ENCODE data around the gene HSPB7.

DNA sequence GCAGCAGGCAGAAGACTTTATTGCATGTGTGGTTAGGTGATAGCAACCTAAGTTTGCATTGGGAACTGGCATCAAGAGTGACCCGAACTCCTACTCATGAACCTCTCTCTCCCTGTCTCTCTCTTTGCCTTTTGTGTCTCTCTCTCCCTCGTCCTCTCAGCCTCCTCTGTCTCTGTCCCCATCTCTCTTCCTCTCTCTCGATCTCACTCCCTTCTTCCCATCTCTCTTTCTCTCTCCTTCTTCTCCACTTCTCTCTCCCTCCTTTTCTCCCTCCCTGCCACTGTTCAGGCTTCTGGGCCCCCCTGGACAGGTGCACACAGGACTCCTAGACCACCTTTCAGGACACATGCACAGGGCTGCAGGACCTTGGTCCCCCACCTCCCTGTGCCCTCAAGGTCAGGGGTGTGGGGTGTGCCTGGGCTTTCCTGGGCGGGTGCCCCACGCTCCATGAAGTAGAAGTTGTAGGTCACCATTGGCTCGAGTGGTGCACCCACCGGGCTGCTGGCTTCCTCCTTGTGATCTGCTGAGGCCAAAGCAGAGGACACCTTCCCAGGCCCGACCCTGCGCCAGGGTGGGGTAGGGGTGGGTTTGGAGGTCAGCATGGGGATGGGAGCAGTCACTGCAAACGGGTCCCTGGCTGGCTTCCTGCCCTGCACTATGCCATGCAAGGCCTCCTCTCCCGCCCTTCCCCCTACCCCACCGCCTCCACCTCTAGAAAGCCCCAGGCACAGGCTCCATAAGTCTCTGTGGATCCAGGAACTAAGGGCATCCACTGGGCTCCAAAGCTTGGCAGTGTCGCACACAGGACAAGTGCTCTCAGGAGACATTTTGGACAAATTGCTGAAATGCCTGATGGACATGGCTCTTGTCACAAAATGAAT is 28.7 kb downstream of the HSPB7 start:
- no peak for TF ChIP-seq BCL11A (IDR thresholded peaks at IDR 0.05; ENCODE audit: low read depth in 2 of 2, low read length in 2 of 2)
- no peak for TF ChIP-seq POLR2AphosphoS5 (IDR thresholded peaks at IDR 0.05; ENCODE audit: low read depth, low read length)
- no peak for TF ChIP-seq SUZ12 (IDR thresholded peaks at IDR 0.05; ENCODE audit: low read length)
- TF ChIP-seq, protein P1, sequence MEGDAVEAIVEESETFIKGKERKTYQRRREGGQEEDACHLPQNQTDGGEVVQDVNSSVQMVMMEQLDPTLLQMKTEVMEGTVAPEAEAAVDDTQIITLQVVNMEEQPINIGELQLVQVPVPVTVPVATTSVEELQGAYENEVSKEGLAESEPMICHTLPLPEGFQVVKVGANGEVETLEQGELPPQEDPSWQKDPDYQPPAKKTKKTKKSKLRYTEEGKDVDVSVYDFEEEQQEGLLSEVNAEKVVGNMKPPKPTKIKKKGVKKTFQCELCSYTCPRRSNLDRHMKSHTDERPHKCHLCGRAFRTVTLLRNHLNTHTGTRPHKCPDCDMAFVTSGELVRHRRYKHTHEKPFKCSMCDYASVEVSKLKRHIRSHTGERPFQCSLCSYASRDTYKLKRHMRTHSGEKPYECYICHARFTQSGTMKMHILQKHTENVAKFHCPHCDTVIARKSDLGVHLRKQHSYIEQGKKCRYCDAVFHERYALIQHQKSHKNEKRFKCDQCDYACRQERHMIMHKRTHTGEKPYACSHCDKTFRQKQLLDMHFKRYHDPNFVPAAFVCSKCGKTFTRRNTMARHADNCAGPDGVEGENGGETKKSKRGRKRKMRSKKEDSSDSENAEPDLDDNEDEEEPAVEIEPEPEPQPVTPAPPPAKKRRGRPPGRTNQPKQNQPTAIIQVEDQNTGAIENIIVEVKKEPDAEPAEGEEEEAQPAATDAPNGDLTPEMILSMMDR (IDR thresholded peaks at IDR 0.05; ENCODE audit: control extremely low read depth in 1 of 3, insufficient read depth in 1 of 3, low read depth in 1 of 3, low read length in 3 of 3): no peak
- TF ChIP-seq HDAC2 (IDR thresholded peaks at IDR 0.05; ENCODE audit: borderline replicate concordance in 1 of 2, low read depth in 2 of 2, low read length in 2 of 2): no peak
- TF ChIP-seq ASH2L (IDR thresholded peaks at IDR 0.05; ENCODE audit: low read length): no peak
- no peak for TF ChIP-seq BRCA1 (IDR thresholded peaks at IDR 0.05; ENCODE audit: low read depth, low read length)
- TF ChIP-seq, protein P2, sequence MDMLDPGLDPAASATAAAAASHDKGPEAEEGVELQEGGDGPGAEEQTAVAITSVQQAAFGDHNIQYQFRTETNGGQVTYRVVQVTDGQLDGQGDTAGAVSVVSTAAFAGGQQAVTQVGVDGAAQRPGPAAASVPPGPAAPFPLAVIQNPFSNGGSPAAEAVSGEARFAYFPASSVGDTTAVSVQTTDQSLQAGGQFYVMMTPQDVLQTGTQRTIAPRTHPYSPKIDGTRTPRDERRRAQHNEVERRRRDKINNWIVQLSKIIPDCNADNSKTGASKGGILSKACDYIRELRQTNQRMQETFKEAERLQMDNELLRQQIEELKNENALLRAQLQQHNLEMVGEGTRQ (IDR thresholded peaks at IDR 0.05; ENCODE audit: low read length): no peak
- no peak for TF ChIP-seq NRF1 (IDR thresholded peaks at IDR 0.05; ENCODE audit: low read depth, low read length)
- TF ChIP-seq EZH2 (IDR thresholded peaks at IDR 0.05; ENCODE audit: low read depth, low read length, severe bottlenecking): no peak
- no peak for TF ChIP-seq TAF1 (IDR thresholded peaks at IDR 0.05; ENCODE audit: low read depth, low read length)
- TF ChIP-seq, protein P3, sequence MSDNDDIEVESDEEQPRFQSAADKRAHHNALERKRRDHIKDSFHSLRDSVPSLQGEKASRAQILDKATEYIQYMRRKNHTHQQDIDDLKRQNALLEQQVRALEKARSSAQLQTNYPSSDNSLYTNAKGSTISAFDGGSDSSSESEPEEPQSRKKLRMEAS (IDR thresholded peaks at IDR 0.05): no peak
- TF ChIP-seq EP300 (IDR thresholded peaks at IDR 0.05; ENCODE audit: borderline replicate concordance in 1 of 2, low read depth in 2 of 2, low read length in 2 of 2): no peak
- TF ChIP-seq, protein P4, sequence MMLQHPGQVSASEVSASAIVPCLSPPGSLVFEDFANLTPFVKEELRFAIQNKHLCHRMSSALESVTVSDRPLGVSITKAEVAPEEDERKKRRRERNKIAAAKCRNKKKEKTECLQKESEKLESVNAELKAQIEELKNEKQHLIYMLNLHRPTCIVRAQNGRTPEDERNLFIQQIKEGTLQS (IDR thresholded peaks at IDR 0.05; ENCODE audit: insufficient read depth, low read depth, low read length): no peak
